SU-DHL-6 (cell line): Measurements from ENCODE around the gene CDK5RAP3.

Source experiments
- H2AFZ ChIP-seq: fragments of 200-600 bp; sonication (generic); 2 replicates; pipeline ENCODE4 v1.6.1; 2014; ENCODE audit warnings: low read depth, mild to moderate bottlenecking, moderate library complexity, mixed read lengths, antibody characterized with exemption, low read length; ENCODE audit not compliant: severe bottlenecking
- H3F3A ChIP-seq: fragments of 200-600 bp; shearing (Covaris generic); 2 replicates; pipeline ENCODE4 v1.6.0; 2016; ENCODE audit warnings: antibody characterized with exemption, mild to moderate bottlenecking; ENCODE audit not compliant: insufficient read depth
- H3K27ac ChIP-seq: fragments of 200-600 bp; sonication (generic); 2 replicates; pipeline ENCODE4 v1.5.1; 2016; ENCODE audit warnings: low read depth, mild to moderate bottlenecking, low read length, moderate library complexity, mixed read lengths
- H3K27me3 ChIP-seq: fragments of 200-600 bp; sonication (generic), shearing (Covaris generic); 2 replicates; pipeline ENCODE4 v1.6.0; 2014; ENCODE audit warnings: mild to moderate bottlenecking, low read length
- H3K36me3 ChIP-seq: fragments of 200-600 bp; sonication (generic); 2 replicates; pipeline ENCODE4 v1.6.1; 2014; ENCODE audit warnings: mild to moderate bottlenecking, low read length, mixed read lengths
- H3K4me2 ChIP-seq: fragments of 300-600, 200-600 bp; shearing (Covaris generic), sonication (generic); 2 replicates; pipeline ENCODE4 v1.6.0; 2014; ENCODE audit warnings: low read length, low read depth, mild to moderate bottlenecking; ENCODE audit not compliant: poor library complexity, severe bottlenecking
- H3K4me3 ChIP-seq: fragments of 200-600 bp; sonication (generic); 2 replicates; pipeline ENCODE4 v1.5.1; 2014; ENCODE audit warnings: antibody characterized with exemption, low read length, mild to moderate bottlenecking, mixed read lengths; ENCODE audit not compliant: insufficient read depth, poor library complexity, severe bottlenecking
- H3K79me2 ChIP-seq: fragments of 200-600 bp; sonication (generic); 2 replicates; pipeline ENCODE4 v1.6.1; 2014; ENCODE audit warnings: mild to moderate bottlenecking, low read length, moderate library complexity; ENCODE audit not compliant: insufficient read depth
- H3K9ac ChIP-seq: fragments of 200-600 bp; sonication (generic); 2 replicates; pipeline ENCODE4 v1.7.0; 2014; ENCODE audit warnings: mild to moderate bottlenecking, low read length
- H3K9me2 ChIP-seq: fragments of 200-600 bp; sonication (generic); replicated peaks from 2 replicates; pipeline ENCODE4 v1.6.1; 2014; ENCODE audit warnings: low read length; ENCODE audit not compliant: insufficient read depth
- H3K9me3 ChIP-seq: fragments of 200-600 bp; sonication (generic); 2 replicates; pipeline ENCODE4 v1.6.1; 2014; ENCODE audit warnings: low read length, mixed read lengths; ENCODE audit not compliant: insufficient read depth
- H4K20me1 ChIP-seq: fragments of 200-600 bp; sonication (generic); 2 replicates; pipeline ENCODE4 v1.6.1; 2014; ENCODE audit warnings: low read depth, mild to moderate bottlenecking, antibody characterized with exemption, low read length, moderate library complexity, mixed read lengths
- EZH2phosphoT487 ChIP-seq: fragments of 200-600 bp; sonication (generic), shearing (Covaris generic); conservative IDR thresholded peaks from 2 replicates; pipeline ENCODE4 v1.6.1; 2018; ENCODE audit warnings: mild to moderate bottlenecking, antibody characterized with exemption, low read length, moderate library complexity, mixed read lengths
- TF ChIP-seq, protein P1 (sequence below): fragments of 200-600 bp; sonication (generic); IDR thresholded peaks from one replicate; pipeline ENCODE4 v1.5.1; 2017; ENCODE audit warnings: antibody characterized with exemption, mild to moderate bottlenecking, low read length, moderate library complexity; ENCODE audit not compliant: insufficient read depth, poor library complexity, severe bottlenecking

Gene CDK5RAP3

GRCh38 chr17:47989700-47990099 lies 18.8 kb downstream of the CDK5RAP3 start:
- H3K9ac ChIP-seq, result no peak overlapping the region
- H3K4me3 ChIP-seq, result no peak overlapping the region
- no peak for TF ChIP-seq EZH2phosphoT487
- TF ChIP-seq, protein P1, sequence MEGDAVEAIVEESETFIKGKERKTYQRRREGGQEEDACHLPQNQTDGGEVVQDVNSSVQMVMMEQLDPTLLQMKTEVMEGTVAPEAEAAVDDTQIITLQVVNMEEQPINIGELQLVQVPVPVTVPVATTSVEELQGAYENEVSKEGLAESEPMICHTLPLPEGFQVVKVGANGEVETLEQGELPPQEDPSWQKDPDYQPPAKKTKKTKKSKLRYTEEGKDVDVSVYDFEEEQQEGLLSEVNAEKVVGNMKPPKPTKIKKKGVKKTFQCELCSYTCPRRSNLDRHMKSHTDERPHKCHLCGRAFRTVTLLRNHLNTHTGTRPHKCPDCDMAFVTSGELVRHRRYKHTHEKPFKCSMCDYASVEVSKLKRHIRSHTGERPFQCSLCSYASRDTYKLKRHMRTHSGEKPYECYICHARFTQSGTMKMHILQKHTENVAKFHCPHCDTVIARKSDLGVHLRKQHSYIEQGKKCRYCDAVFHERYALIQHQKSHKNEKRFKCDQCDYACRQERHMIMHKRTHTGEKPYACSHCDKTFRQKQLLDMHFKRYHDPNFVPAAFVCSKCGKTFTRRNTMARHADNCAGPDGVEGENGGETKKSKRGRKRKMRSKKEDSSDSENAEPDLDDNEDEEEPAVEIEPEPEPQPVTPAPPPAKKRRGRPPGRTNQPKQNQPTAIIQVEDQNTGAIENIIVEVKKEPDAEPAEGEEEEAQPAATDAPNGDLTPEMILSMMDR, result no peak
- H3K4me2 ChIP-seq, result no peak overlapping the region
- no peaks in the 10 kb centered on the region for H3K36me3 ChIP-seq
- no peak overlapping the region for H3K27ac ChIP-seq
- no peaks in the 10 kb centered on the region for H3K9me3 ChIP-seq
- no peaks in the 10 kb centered on the region for H3F3A ChIP-seq
- H3K9me2 ChIP-seq, result no peaks in the 10 kb centered on the region
- no peak overlapping the region for H2AFZ ChIP-seq
- no peaks in the 10 kb centered on the region for H3K27me3 ChIP-seq
- H3K79me2 ChIP-seq, result no peaks in the 10 kb centered on the region
- H4K20me1 ChIP-seq, result no peaks in the 10 kb centered on the region

DNA sequence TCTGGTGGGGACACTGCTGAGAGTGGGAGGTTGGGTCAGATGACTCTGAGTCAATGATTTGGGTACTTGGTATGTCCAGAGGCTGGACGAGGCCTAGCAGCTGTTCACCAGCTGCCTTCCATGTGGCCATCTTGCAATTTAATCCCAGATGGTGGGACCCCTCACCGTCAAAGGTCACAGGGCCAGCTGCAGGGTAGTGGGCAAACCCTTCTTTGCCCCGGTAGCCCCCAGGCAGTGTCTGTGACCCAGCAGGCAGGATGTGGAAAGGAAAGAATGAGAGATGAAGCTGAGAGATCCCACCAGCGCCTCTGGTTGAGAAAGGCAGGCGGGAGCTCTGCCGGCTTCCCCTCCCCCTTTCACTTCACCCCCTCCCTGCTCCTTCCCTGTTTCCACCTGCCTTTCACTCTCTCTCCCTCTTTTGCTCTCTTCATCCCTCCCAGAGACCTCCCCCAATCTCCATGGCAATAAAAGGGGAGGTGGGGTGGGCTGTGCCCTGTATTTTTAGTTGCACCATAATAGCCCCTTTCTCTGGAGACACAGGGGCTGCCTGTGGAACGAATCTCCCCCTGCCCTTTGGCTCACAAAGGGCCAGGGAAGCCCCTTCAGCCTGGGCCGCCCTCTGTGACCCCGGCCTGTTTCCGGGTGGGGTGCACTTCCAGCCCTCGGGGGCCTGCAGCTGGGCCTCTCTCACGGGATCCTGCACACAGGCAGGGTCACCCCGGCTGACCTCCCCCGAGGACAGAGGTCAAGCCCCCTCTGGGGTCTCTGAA lies 20.2 kb downstream of the CDK5RAP3 start:
- H3K4me3 ChIP-seq, result no peak overlapping the region
- no peak overlapping the region for H2AFZ ChIP-seq
- H3F3A ChIP-seq, result no peaks in the 10 kb centered on the region
- H3K27ac ChIP-seq, result no peak overlapping the region
- H3K4me2 ChIP-seq, result no peak overlapping the region
- no peaks in the 10 kb centered on the region for H3K9me3 ChIP-seq
- H3K27me3 ChIP-seq, result no peaks in the 10 kb centered on the region
- no peaks in the 10 kb centered on the region for H3K9me2 ChIP-seq
- H4K20me1 ChIP-seq, result no peaks in the 10 kb centered on the region
- H3K36me3 ChIP-seq, result no peaks in the 10 kb centered on the region
- no peak overlapping the region for H3K9ac ChIP-seq
- H3K79me2 ChIP-seq, result no peaks in the 10 kb centered on the region
- TF ChIP-seq EZH2phosphoT487, result no peak
- TF ChIP-seq, protein P1, result no peak

DNA sequence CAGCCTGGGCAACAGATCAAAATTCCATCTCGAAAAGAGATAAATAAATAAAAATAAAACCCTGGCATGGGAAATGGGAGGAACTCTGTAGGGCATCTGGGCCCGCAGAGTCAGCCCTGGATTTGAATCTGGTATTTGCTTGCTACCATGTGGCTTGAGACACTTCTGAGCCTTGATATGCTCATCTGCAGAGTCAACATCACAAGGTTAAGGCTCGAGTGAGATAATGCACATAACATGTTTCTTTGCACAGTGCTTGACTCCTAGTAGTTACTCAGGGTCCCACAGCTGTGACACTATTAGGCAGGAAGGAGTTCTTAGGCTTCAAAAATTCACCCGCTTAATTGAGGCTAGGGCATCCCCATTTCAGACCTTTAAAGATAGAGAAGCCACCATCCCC lies 21.3 kb downstream of the CDK5RAP3 start:
- Histone ChIP-seq H3K4me3 (no peak overlapping the region), H3K4me2 (no peak overlapping the region), H3K79me2 (no peaks in the 10 kb centered on the region), H3K9ac (no peak overlapping the region), H3K27me3 (no peaks in the 10 kb centered on the region), H2AFZ (no peak overlapping the region), H3K9me2 (no peaks in the 10 kb centered on the region), H3F3A (no peaks in the 10 kb centered on the region), H3K9me3 (no peaks in the 10 kb centered on the region), H3K36me3 (no peaks in the 10 kb centered on the region), H4K20me1 (no peaks in the 10 kb centered on the region), H3K27ac (no peak overlapping the region)
- TF ChIP-seq, protein P1, result no peak
- TF ChIP-seq EZH2phosphoT487, result no peak
